ENCODE measurements around the gene AGFG2. TPM values are rescaled to one million over a fixed set of nuclear protein-coding genes. Genes with fewer than 3 reads are reported as not detected.

AGFG2 gene
- total and polyA plus RNA-seq, 2 of the 13 experiments (the other 11 are each of a cell fraction or from before 2014, with no cell fraction given) = 125 to 132 TPM

DNA sequence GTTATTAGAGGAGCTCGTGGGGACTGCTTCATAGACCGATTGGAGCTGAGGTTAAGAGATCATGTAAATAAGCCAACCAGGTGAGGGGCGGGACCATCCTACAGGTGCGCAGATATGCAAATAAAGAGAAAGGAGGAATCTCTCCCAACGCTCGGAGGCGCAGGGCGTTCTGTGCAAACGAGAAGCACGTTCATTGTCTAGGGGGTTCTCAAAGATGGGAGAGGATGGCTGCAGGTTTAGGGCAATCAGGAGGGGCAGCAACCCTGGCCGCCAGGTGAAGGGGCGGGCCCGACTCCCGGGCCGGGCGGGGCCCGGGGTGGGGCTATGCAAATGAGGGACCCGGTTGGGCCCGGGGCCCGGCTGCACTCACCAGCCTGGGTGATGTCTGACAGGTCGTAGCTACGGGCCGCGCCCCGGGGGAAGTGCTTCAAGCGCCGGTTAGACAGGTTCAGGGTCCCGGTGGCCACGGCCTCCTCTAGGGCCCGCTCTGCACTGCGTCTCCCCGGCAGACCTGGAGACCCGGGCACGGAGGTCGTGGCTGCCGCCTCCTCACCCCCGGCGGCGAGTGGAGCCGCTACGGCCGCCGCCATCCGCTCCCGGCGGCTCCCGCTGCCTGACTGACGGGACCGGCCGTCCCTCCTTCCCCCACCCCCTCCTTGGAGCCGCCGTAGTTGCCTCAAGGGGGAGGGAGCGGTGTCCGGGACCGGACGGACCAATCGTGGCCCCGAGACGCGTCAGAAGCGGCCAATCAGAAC is 46.7 kb downstream of the AGFG2 start, which contains the start of gene LRCH4 (continued):
- TF ChIP-seq MATR3 (CRISPR knock-in tag; IDR thresholded peaks at IDR 0.05) (no peak), ZBTB43 (CRISPR knock-in tag; conservative IDR thresholded peaks at IDR 0.05) (no peak), E2F2 (CRISPR knock-in tag; IDR thresholded peaks at IDR 0.05; ENCODE audit: borderline replicate concordance) (no peak), RFX3 (CRISPR knock-in tag; IDR thresholded peaks at IDR 0.05) (no peak), ZNF354B (CRISPR knock-in tag; IDR thresholded peaks at IDR 0.05) (no peak), ZNF451 (CRISPR knock-in tag; IDR thresholded peaks at IDR 0.05) (no peak), ZNF101 (CRISPR knock-in tag; IDR thresholded peaks at IDR 0.05; ENCODE audit: borderline replicate concordance, low read depth) (no peak), IRF1 (CRISPR knock-in tag; IDR thresholded peaks at IDR 0.05; ENCODE audit: low read depth) (no peak), FUBP1 (CRISPR knock-in tag; IDR thresholded peaks at IDR 0.05; ENCODE audit: borderline replicate concordance) (no peak), ZC3H13 (CRISPR knock-in tag; IDR thresholded peaks at IDR 0.05) (peak; percentile 78; the same call in 1 of the 2 replicates), SNAPC5 (CRISPR knock-in tag; IDR thresholded peaks at IDR 0.05; ENCODE audit: borderline replicate concordance) (peak; percentile 99), PHF21A (CRISPR knock-in tag; IDR thresholded peaks at IDR 0.05) (no peak), TRIM24 (CRISPR knock-in tag; IDR thresholded peaks at IDR 0.05) (no peak), TRAFD1 (CRISPR knock-in tag; IDR thresholded peaks at IDR 0.05; ENCODE audit: borderline replicate concordance) (no peak)
- TF ChIP-seq, protein P1, sequence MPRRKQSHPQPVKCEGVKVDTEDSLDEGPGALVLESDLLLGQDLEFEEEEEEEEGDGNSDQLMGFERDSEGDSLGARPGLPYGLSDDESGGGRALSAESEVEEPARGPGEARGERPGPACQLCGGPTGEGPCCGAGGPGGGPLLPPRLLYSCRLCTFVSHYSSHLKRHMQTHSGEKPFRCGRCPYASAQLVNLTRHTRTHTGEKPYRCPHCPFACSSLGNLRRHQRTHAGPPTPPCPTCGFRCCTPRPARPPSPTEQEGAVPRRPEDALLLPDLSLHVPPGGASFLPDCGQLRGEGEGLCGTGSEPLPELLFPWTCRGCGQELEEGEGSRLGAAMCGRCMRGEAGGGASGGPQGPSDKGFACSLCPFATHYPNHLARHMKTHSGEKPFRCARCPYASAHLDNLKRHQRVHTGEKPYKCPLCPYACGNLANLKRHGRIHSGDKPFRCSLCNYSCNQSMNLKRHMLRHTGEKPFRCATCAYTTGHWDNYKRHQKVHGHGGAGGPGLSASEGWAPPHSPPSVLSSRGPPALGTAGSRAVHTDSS (CRISPR knock-in tag; conservative IDR thresholded peaks at IDR 0.05) = no peak
